SU-DHL-6 (cell line): ENCODE measurements around the gene SURF4.

Experiments
- H2AFZ ChIP-seq: fragments of 200-600 bp; sonication (generic); 2 replicates; pipeline ENCODE4 v1.6.1; 2014; ENCODE audit warnings: low read depth, mild to moderate bottlenecking, moderate library complexity, mixed read lengths, antibody characterized with exemption, low read length; ENCODE audit not compliant: severe bottlenecking
- H3F3A ChIP-seq: fragments of 200-600 bp; shearing (Covaris generic); 2 replicates; pipeline ENCODE4 v1.6.0; 2016; ENCODE audit warnings: antibody characterized with exemption, mild to moderate bottlenecking; ENCODE audit not compliant: insufficient read depth
- H3K27ac ChIP-seq: fragments of 200-600 bp; sonication (generic); 2 replicates; pipeline ENCODE4 v1.5.1; 2016; ENCODE audit warnings: low read depth, mild to moderate bottlenecking, low read length, moderate library complexity, mixed read lengths
- H3K27me3 ChIP-seq: fragments of 200-600 bp; sonication (generic), shearing (Covaris generic); 2 replicates; pipeline ENCODE4 v1.6.0; 2014; ENCODE audit warnings: mild to moderate bottlenecking, low read length
- H3K36me3 ChIP-seq: fragments of 200-600 bp; sonication (generic); 2 replicates; pipeline ENCODE4 v1.6.1; 2014; ENCODE audit warnings: mild to moderate bottlenecking, low read length, mixed read lengths
- H3K4me2 ChIP-seq: fragments of 300-600, 200-600 bp; shearing (Covaris generic), sonication (generic); 2 replicates; pipeline ENCODE4 v1.6.0; 2014; ENCODE audit warnings: low read length, low read depth, mild to moderate bottlenecking; ENCODE audit not compliant: poor library complexity, severe bottlenecking
- H3K4me3 ChIP-seq: fragments of 200-600 bp; sonication (generic); 2 replicates; pipeline ENCODE4 v1.5.1; 2014; ENCODE audit warnings: antibody characterized with exemption, low read length, mild to moderate bottlenecking, mixed read lengths; ENCODE audit not compliant: insufficient read depth, poor library complexity, severe bottlenecking
- H3K79me2 ChIP-seq: fragments of 200-600 bp; sonication (generic); 2 replicates; pipeline ENCODE4 v1.6.1; 2014; ENCODE audit warnings: mild to moderate bottlenecking, low read length, moderate library complexity; ENCODE audit not compliant: insufficient read depth
- H3K9ac ChIP-seq: fragments of 200-600 bp; sonication (generic); 2 replicates; pipeline ENCODE4 v1.7.0; 2014; ENCODE audit warnings: mild to moderate bottlenecking, low read length
- H3K9me2 ChIP-seq: fragments of 200-600 bp; sonication (generic); replicated peaks from 2 replicates; pipeline ENCODE4 v1.6.1; 2014; ENCODE audit warnings: low read length; ENCODE audit not compliant: insufficient read depth
- H3K9me3 ChIP-seq: fragments of 200-600 bp; sonication (generic); 2 replicates; pipeline ENCODE4 v1.6.1; 2014; ENCODE audit warnings: low read length, mixed read lengths; ENCODE audit not compliant: insufficient read depth
- H4K20me1 ChIP-seq: fragments of 200-600 bp; sonication (generic); 2 replicates; pipeline ENCODE4 v1.6.1; 2014; ENCODE audit warnings: low read depth, mild to moderate bottlenecking, antibody characterized with exemption, low read length, moderate library complexity, mixed read lengths
- EZH2phosphoT487 ChIP-seq: fragments of 200-600 bp; sonication (generic), shearing (Covaris generic); conservative IDR thresholded peaks from 2 replicates; pipeline ENCODE4 v1.6.1; 2018; ENCODE audit warnings: mild to moderate bottlenecking, antibody characterized with exemption, low read length, moderate library complexity, mixed read lengths
- TF ChIP-seq, protein P1 (sequence below): fragments of 200-600 bp; sonication (generic); IDR thresholded peaks from one replicate; pipeline ENCODE4 v1.5.1; 2017; ENCODE audit warnings: antibody characterized with exemption, mild to moderate bottlenecking, low read length, moderate library complexity; ENCODE audit not compliant: insufficient read depth, poor library complexity, severe bottlenecking

The SURF4 gene

GRCh38 chr9:133334161-133334560, 41.7 kb downstream of the SURF4 start:
- Histone ChIP-seq H2AFZ (no peak overlapping the region), H3F3A (peaks cover 23% of the 10 kb centered on the region), H4K20me1 (no peaks in the 10 kb centered on the region), H3K36me3 (no peaks in the 10 kb centered on the region), H3K27ac (no peak overlapping the region), H3K9me2 (no peaks in the 10 kb centered on the region), H3K9me3 (no peaks in the 10 kb centered on the region), H3K79me2 (peaks cover 17% of the 10 kb centered on the region), H3K27me3 (no peaks in the 10 kb centered on the region), H3K4me2 (no peak overlapping the region), H3K4me3 (no peak overlapping the region), H3K9ac (no peak overlapping the region)
- TF ChIP-seq, protein P1, sequence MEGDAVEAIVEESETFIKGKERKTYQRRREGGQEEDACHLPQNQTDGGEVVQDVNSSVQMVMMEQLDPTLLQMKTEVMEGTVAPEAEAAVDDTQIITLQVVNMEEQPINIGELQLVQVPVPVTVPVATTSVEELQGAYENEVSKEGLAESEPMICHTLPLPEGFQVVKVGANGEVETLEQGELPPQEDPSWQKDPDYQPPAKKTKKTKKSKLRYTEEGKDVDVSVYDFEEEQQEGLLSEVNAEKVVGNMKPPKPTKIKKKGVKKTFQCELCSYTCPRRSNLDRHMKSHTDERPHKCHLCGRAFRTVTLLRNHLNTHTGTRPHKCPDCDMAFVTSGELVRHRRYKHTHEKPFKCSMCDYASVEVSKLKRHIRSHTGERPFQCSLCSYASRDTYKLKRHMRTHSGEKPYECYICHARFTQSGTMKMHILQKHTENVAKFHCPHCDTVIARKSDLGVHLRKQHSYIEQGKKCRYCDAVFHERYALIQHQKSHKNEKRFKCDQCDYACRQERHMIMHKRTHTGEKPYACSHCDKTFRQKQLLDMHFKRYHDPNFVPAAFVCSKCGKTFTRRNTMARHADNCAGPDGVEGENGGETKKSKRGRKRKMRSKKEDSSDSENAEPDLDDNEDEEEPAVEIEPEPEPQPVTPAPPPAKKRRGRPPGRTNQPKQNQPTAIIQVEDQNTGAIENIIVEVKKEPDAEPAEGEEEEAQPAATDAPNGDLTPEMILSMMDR: no peak
- no peak for TF ChIP-seq EZH2phosphoT487

DNA sequence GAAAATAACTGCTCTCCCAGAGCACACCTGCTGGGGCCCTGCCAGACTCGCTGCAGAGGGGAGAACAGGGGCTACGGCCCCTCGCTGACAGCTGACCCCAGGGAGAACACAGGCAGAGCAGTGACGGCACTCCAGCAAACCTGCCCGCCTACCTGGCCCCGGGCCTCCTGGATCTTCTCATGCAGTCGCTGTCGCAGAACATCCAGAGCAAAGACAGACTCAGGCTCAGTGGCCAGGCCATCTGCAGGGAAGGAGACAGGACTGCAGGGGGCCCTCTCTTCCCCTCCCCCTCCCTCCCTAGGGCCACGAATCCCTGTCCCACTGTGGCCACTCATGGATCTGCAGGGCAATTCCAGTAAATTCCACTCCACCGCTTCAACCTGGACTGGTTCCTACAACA, 42.3 kb downstream of the SURF4 start:
- H3K79me2 ChIP-seq: peaks cover 17% of the 10 kb centered on the region
- H4K20me1 ChIP-seq: no peaks in the 10 kb centered on the region
- no peak overlapping the region for H3K4me2 ChIP-seq
- no peak overlapping the region for H3K9ac ChIP-seq
- no peaks in the 10 kb centered on the region for H3K9me2 ChIP-seq
- H3K27ac ChIP-seq: no peak overlapping the region
- no peaks in the 10 kb centered on the region for H3K9me3 ChIP-seq
- H3K36me3 ChIP-seq: no peaks in the 10 kb centered on the region
- no peak for TF ChIP-seq EZH2phosphoT487
- TF ChIP-seq, protein P1: no peak
- peaks cover 23% of the 10 kb centered on the region for H3F3A ChIP-seq
- no peaks in the 10 kb centered on the region for H3K27me3 ChIP-seq
- no peak overlapping the region for H2AFZ ChIP-seq
- no peak overlapping the region for H3K4me3 ChIP-seq

- Histone ChIP-seq H3K9me3 (no peaks in the 10 kb centered on the region), H3K27me3 (no peaks in the 10 kb centered on the region), H3K27ac (no peak overlapping the region), H2AFZ (no peak overlapping the region), H3K9me2 (no peaks in the 10 kb centered on the region), H3K4me3 (no peak overlapping the region), H3K79me2 (peaks cover 17% of the 10 kb centered on the region), H3K36me3 (no peaks in the 10 kb centered on the region), H3K4me2 (no peak overlapping the region), H3K9ac (no peak overlapping the region), H4K20me1 (no peaks in the 10 kb centered on the region), H3F3A (peaks cover 23% of the 10 kb centered on the region)
- TF ChIP-seq EZH2phosphoT487: no peak
- TF ChIP-seq, protein P1: no peak
These were observed 42.8 kb downstream of the SURF4 start for GRCh38 chr9:133333011-133333410.
